IMR-90 (cell line): Measurements from ENCODE around the gene SLC17A9. TPM values are rescaled to one million over a fixed set of nuclear protein-coding genes. Genes with fewer than 3 reads are reported as not detected.

ENCODE experiments used
- ATAC-seq: fragments of 200-7000 bp; cut with Tn5 transposase; 2 replicates; pipeline ENCODE4 v1.9.1; 2020; ENCODE audit warnings: low read depth, mild to moderate bottlenecking, moderate library complexity
- BruUV-seq: library from RNA; stranded (reverse); fragments of 400-500 nt; replicated peaks from 2 replicates; lab custom pipeline; 2021; lab: Mats Ljungman, UMichigan
- CTCF ChIA-PET: fragments of 300-600 bp; formaldehyde crosslinking; extraction: SDS; loops from one replicate; lab custom pipeline; 2021; ENCODE audit warnings: antibody characterized with exemption; lab: Yijun Ruan, JAX
- POLR2A ChIA-PET: fragments of 300-600 bp; sonication (Branson Sonifier 250); formaldehyde crosslinking; loops from one replicate; lab custom pipeline; 2022; ENCODE audit warnings: antibody characterized with exemption; ENCODE audit not compliant: unreplicated experiment; lab: Charles Lee
- DNase-seq: peaks from one replicate; pipeline ENCODE4 v3.0.0; 2013
- H2AFZ ChIP-seq: replicated peaks from 2 replicates; pipeline ENCODE3; 2013; ENCODE audit warnings: low read length, mild to moderate bottlenecking; ENCODE audit not compliant: poor library complexity
- H2AK5ac ChIP-seq: 2 replicates; pipeline ENCODE4 v1.6.1; 2013; ENCODE audit warnings: low read depth, low read length, inconsistent platforms
- H2AK9ac ChIP-seq: replicated peaks from 2 replicates; pipeline ENCODE3; 2013; ENCODE audit warnings: mild to moderate bottlenecking, low read depth, low read length, moderate library complexity; ENCODE audit not compliant: poor library complexity
- H2BK120ac ChIP-seq: 2 replicates; pipeline ENCODE4 v1.6.1; 2013; ENCODE audit warnings: low read depth, low read length, inconsistent platforms
- H2BK15ac ChIP-seq: 3 replicates; pipeline ENCODE4 v1.6.1; 2013; ENCODE audit warnings: low read depth, low read length, inconsistent platforms
- H2BK20ac ChIP-seq: 2 replicates; pipeline ENCODE4 v1.6.1; 2013; ENCODE audit warnings: low read depth, mild to moderate bottlenecking, inconsistent platforms, low read length, moderate library complexity
- H2BK5ac ChIP-seq: 2 replicates; pipeline ENCODE4 v1.6.1; 2013; ENCODE audit warnings: mild to moderate bottlenecking, low read depth, low read length, inconsistent platforms; ENCODE audit not compliant: poor library complexity, severe bottlenecking
- H3K14ac ChIP-seq: replicated peaks from 2 replicates; pipeline ENCODE4 v1.6.1; 2013; ENCODE audit warnings: low read depth, low read length, inconsistent platforms
- H3K18ac ChIP-seq: 2 replicates; pipeline ENCODE4 v1.6.1; 2013; ENCODE audit warnings: low read depth, low read length, control low read depth
- H3K23ac ChIP-seq: 2 replicates; pipeline ENCODE4 v1.6.1; 2013; ENCODE audit warnings: low read depth, low read length, inconsistent platforms
- H3K27ac ChIP-seq: 2 replicates; pipeline ENCODE4 v1.5.1; 2013; ENCODE audit warnings: mild to moderate bottlenecking, control low read depth, low read length; ENCODE audit not compliant: insufficient read depth
- H3K27me3 ChIP-seq: 2 replicates; pipeline ENCODE4 v1.6.1; 2013; ENCODE audit warnings: low read length; ENCODE audit not compliant: control insufficient read depth, insufficient read depth
- H3K36me3 ChIP-seq: 2 replicates; pipeline ENCODE4 v1.6.1; 2013; ENCODE audit warnings: low read length, mixed read lengths; ENCODE audit not compliant: control insufficient read depth, insufficient read depth
- H3K4ac ChIP-seq: 2 replicates; pipeline ENCODE4 v1.6.1; 2013; ENCODE audit warnings: low read depth, low read length, inconsistent platforms
- H3K4me1 ChIP-seq: 2 replicates; pipeline ENCODE4 v1.6.1; 2013; ENCODE audit warnings: low read length, mixed read lengths; ENCODE audit not compliant: control insufficient read depth, insufficient read depth
- H3K4me2 ChIP-seq: 2 replicates; pipeline ENCODE4 v1.6.1; 2013; ENCODE audit warnings: low read depth, mild to moderate bottlenecking, control low read depth, low read length, moderate library complexity
- H3K4me3 ChIP-seq: 2 replicates; pipeline ENCODE4 v1.5.1; 2013; ENCODE audit warnings: low read depth, mild to moderate bottlenecking, control low read depth, low read length, moderate library complexity; ENCODE audit not compliant: insufficient read depth
- H3K56ac ChIP-seq: 2 replicates; pipeline ENCODE4 v1.6.1; 2013; ENCODE audit warnings: low read length, inconsistent platforms; ENCODE audit not compliant: insufficient read depth; ENCODE audit errors: extremely low read depth
- H3K79me1 ChIP-seq, 2 experiments: 2 replicates each; pipeline ENCODE4 v1.6.1; 2013; ENCODE audit warnings: low read length in 2 of 2, inconsistent platforms in 1 of 2, low read depth in 1 of 2
- H3K9ac ChIP-seq: 2 replicates; pipeline ENCODE4 v1.6.1; 2013; ENCODE audit warnings: low read depth, low read length, control low read depth
- H3K9me1 ChIP-seq: 2 replicates; pipeline ENCODE4 v1.6.1; 2013; ENCODE audit warnings: low read length, inconsistent platforms; ENCODE audit not compliant: insufficient read depth
- H3K9me3 ChIP-seq: 2 replicates; pipeline ENCODE4 v1.6.1; 2013; ENCODE audit warnings: low read length; ENCODE audit not compliant: control insufficient read depth, insufficient read depth
- H4K20me1 ChIP-seq: 2 replicates; pipeline ENCODE4 v1.6.1; 2013; ENCODE audit warnings: low read length, inconsistent platforms; ENCODE audit not compliant: insufficient read depth
- H4K5ac ChIP-seq: 2 replicates; pipeline ENCODE4 v1.6.1; 2013; ENCODE audit warnings: mild to moderate bottlenecking, low read depth, low read length, control low read depth
- H4K8ac ChIP-seq, 2 experiments: 2 replicates each; pipeline ENCODE4 v1.6.1; 2013; ENCODE audit warnings: low read depth in 2 of 2, low read length in 2 of 2, control low read depth in 1 of 2, inconsistent platforms in 1 of 2
- H4K91ac ChIP-seq: 2 replicates; pipeline ENCODE4 v1.6.1; 2013; ENCODE audit warnings: low read depth, low read length, inconsistent platforms; ENCODE audit not compliant: insufficient read depth
- BHLHE40 ChIP-seq: fragments of 150-350 bp; IDR thresholded peaks from 2 replicates; pipeline ENCODE4 v1.6.1; 2016; ENCODE audit warnings: mild to moderate bottlenecking, low read depth, low read length
- CEBPB ChIP-seq: IDR thresholded peaks from 2 replicates; pipeline ENCODE4 v1.6.1; 2012; ENCODE audit warnings: low read depth, low read length, improper control_type of control experiment
- CHD1 ChIP-seq: IDR thresholded peaks from 2 replicates; pipeline ENCODE4 v1.6.1; 2012; ENCODE audit warnings: low read depth, low read length, improper control_type of control experiment
- FOS ChIP-seq: fragments of 150-350 bp; IDR thresholded peaks from 2 replicates; pipeline ENCODE4 v1.6.1; 2016; ENCODE audit warnings: low read depth, low read length
- MAFK ChIP-seq: IDR thresholded peaks from 2 replicates; pipeline ENCODE4 v1.6.1; 2012; ENCODE audit warnings: low read depth, low read length, improper control_type of control experiment
- MAZ ChIP-seq: IDR thresholded peaks from 2 replicates; pipeline ENCODE4 v1.6.1; 2012; ENCODE audit warnings: low read depth, mild to moderate bottlenecking, low read length, improper control_type of control experiment, moderate library complexity, borderline replicate concordance
- MXI1 ChIP-seq: IDR thresholded peaks from 2 replicates; pipeline ENCODE4 v1.6.1; 2012; ENCODE audit warnings: low read depth, mild to moderate bottlenecking, low read length, moderate library complexity, borderline replicate concordance
- NFE2L2 ChIP-seq: fragments of 150-350 bp; IDR thresholded peaks from 2 replicates; pipeline ENCODE4 v1.6.1; 2016; ENCODE audit warnings: low read depth, mild to moderate bottlenecking, low read length
- POLR2A ChIP-seq: IDR thresholded peaks from 2 replicates; pipeline ENCODE4 v1.6.1; 2012; ENCODE audit warnings: mild to moderate bottlenecking, low read depth, low read length
- RAD21 ChIP-seq: IDR thresholded peaks from 2 replicates; pipeline ENCODE4 v1.6.1; 2012; ENCODE audit warnings: low read length, improper control_type of control experiment
- RCOR1 ChIP-seq: IDR thresholded peaks from 2 replicates; pipeline ENCODE4 v1.6.1; 2012; ENCODE audit warnings: mild to moderate bottlenecking, low read length, improper control_type of control experiment; ENCODE audit not compliant: insufficient replicate concordance
- RFX5 ChIP-seq: IDR thresholded peaks from 2 replicates; pipeline ENCODE4 v1.8.0; 2012; ENCODE audit warnings: low read depth, mild to moderate bottlenecking, low read length, moderate library complexity
- SMC3 ChIP-seq: fragments of 150-350 bp; IDR thresholded peaks from 2 replicates; pipeline ENCODE4 v1.6.1; 2016; ENCODE audit warnings: low read depth, mild to moderate bottlenecking, antibody characterized with exemption, low read length, moderate library complexity
- WGBS, 2 experiments: methylation state at CpG; one replicate each; pipeline versions ENCODE4 v1.1.5 to v1.1.7; 2013; ENCODE audit warnings: missing lambda C conversion rate in 2 of 2; ENCODE audit not compliant: insufficient read length in 1 of 2; ENCODE audit errors: extremely low coverage in 2 of 2; 5-methylcytosine and 5-hydroxymethylcytosine counted together
- dilution Hi-C: fragments of 300-500 bp; cut with HindIII; formaldehyde crosslinking; loops from one replicate; pipeline ENCODE4 v1.14.3; 2018; ENCODE audit warnings: low sequenced_read_pairs; ENCODE audit not compliant: unreplicated experiment
- in situ Hi-C: fragments of 300-500 bp; cut with MboI; formaldehyde crosslinking; loops from 3 replicates; pipeline ENCODE4 v1.14.3; 2019; ENCODE audit warnings: low sequenced_read_pairs, inconsistent platforms, mixed read lengths
- intact Hi-C: fragments of 100-400 bp; cut with micrococcal nuclease; formaldehyde crosslinking; loops from 2 replicates; pipeline ENCODE4 v1.10.0; 2022
- polyA plus RNA-seq, 3 experiments: library from polyadenylated mRNA; depleted of rRNA; stranded (reverse); fragments of >200 nt; gene quantifications; 2 replicates each; pipeline ENCODE4 v1.2.3, GENCODE V29; 2012; ENCODE audit warnings: low replicate concordance in 1 of 3
- total RNA-seq: library from RNA; depleted of rRNA; stranded (reverse); fragments of >200 nt; gene quantifications from 2 replicates; pipeline ENCODE4 v1.2.3, GENCODE V29; 2012
- TF ChIP-seq, protein P1 (sequence below): fragments of 150-350 bp; IDR thresholded peaks from 2 replicates; pipeline ENCODE4 v1.6.1; 2017; ENCODE audit warnings: mild to moderate bottlenecking, antibody characterized with exemption, low read length, low read depth
- TF ChIP-seq, protein P2 (sequence below): fragments of 150-350 bp; IDR thresholded peaks from 2 replicates; pipeline ENCODE4 v1.6.1; 2016; ENCODE audit warnings: low read depth, mild to moderate bottlenecking, low read length, moderate library complexity, borderline replicate concordance
- TF ChIP-seq, protein P3 (sequence below): conservative IDR thresholded peaks from 2 replicates; pipeline ENCODE4 v1.5.1; 2012; ENCODE audit warnings: mild to moderate bottlenecking, low read depth, low read length, improper control_type of control experiment

Gene SLC17A9
- total and polyA plus RNA-seq, 2 of the 4 experiments (the other 2 are of a cell fraction), result 2.2 to 14.4 TPM

DNA sequence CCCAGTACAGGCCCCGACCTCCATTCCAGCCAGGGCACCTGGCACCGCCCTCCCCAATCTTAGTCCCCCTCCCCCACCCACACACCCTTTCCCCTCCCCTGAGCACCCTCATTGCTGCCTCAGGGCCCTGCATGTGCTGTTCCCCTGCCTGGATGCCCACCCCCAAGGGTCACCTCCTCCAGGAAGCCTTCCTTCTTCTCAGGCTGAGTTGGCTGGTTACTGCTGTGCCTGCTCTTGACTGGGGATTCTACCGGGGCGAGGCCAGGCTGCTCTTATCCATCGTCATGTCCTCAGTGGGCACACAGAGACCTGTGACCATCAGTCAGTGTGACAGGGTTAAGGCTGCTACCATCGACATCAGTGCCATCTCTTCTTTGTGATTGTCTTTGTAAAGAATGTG lies 30.7 kb downstream of the SLC17A9 start:
- H3K18ac ChIP-seq, result no peak overlapping the region
- no peaks in the 10 kb centered on the region for H3K4me1 ChIP-seq
- no peak overlapping the region for H4K5ac ChIP-seq
- dilution Hi-C loops, result no loop called here
- in situ Hi-C loops, result no loop called here
- no peaks in the 10 kb centered on the region for H3K79me1 ChIP-seq
- POLR2A ChIA-PET, result no interaction called here
- H2BK20ac ChIP-seq, result no peak overlapping the region
- no peak for ATAC-seq
- H3K4me3 ChIP-seq, result no peak overlapping the region
- H2BK5ac ChIP-seq, result no peak overlapping the region
- CTCF ChIA-PET, result no interaction called here
- no peak overlapping the region for H4K91ac ChIP-seq
- peaks cover 70% of the 10 kb centered on the region for H3K27me3 ChIP-seq
- TF ChIP-seq POLR2A, result no peak
- no peak for TF ChIP-seq RAD21
- TF ChIP-seq, protein P1, sequence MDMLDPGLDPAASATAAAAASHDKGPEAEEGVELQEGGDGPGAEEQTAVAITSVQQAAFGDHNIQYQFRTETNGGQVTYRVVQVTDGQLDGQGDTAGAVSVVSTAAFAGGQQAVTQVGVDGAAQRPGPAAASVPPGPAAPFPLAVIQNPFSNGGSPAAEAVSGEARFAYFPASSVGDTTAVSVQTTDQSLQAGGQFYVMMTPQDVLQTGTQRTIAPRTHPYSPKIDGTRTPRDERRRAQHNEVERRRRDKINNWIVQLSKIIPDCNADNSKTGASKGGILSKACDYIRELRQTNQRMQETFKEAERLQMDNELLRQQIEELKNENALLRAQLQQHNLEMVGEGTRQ, result no peak
- TF ChIP-seq MXI1, result no peak
- TF ChIP-seq, protein P2, sequence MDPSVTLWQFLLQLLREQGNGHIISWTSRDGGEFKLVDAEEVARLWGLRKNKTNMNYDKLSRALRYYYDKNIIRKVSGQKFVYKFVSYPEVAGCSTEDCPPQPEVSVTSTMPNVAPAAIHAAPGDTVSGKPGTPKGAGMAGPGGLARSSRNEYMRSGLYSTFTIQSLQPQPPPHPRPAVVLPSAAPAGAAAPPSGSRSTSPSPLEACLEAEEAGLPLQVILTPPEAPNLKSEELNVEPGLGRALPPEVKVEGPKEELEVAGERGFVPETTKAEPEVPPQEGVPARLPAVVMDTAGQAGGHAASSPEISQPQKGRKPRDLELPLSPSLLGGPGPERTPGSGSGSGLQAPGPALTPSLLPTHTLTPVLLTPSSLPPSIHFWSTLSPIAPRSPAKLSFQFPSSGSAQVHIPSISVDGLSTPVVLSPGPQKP, result no peak
- TF ChIP-seq CHD1, result no peak
- no peak for TF ChIP-seq RFX5
- TF ChIP-seq NFE2L2, result no peak
- no peak for TF ChIP-seq CEBPB
- TF ChIP-seq, protein P3, sequence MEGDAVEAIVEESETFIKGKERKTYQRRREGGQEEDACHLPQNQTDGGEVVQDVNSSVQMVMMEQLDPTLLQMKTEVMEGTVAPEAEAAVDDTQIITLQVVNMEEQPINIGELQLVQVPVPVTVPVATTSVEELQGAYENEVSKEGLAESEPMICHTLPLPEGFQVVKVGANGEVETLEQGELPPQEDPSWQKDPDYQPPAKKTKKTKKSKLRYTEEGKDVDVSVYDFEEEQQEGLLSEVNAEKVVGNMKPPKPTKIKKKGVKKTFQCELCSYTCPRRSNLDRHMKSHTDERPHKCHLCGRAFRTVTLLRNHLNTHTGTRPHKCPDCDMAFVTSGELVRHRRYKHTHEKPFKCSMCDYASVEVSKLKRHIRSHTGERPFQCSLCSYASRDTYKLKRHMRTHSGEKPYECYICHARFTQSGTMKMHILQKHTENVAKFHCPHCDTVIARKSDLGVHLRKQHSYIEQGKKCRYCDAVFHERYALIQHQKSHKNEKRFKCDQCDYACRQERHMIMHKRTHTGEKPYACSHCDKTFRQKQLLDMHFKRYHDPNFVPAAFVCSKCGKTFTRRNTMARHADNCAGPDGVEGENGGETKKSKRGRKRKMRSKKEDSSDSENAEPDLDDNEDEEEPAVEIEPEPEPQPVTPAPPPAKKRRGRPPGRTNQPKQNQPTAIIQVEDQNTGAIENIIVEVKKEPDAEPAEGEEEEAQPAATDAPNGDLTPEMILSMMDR, result no peak
- TF ChIP-seq RCOR1, result no peak
- TF ChIP-seq MAFK, result no peak
- no peak for TF ChIP-seq FOS
- TF ChIP-seq MAZ, result no peak
- no peak for TF ChIP-seq SMC3
- no peak for TF ChIP-seq BHLHE40
- H2AK9ac ChIP-seq, result no peak overlapping the region
- H2AK5ac ChIP-seq, result no peak overlapping the region
- no peak overlapping the region for H3K27ac ChIP-seq
- no peak overlapping the region for H3K4me2 ChIP-seq
- intact Hi-C loops, result no loop called here
- WGBS, 2 experiments, result 40% methylated on average over 1 of the region's 6 CpGs; no CpG with 5 or more reads in 1 of the 2 experiments
- no peaks in the 10 kb centered on the region for H3K9me3 ChIP-seq
- no peaks in the 10 kb centered on the region for H3K36me3 ChIP-seq
- no TSS peak for BruUV-seq
- no peaks in the 10 kb centered on the region for H3K9me1 ChIP-seq
- H2BK120ac ChIP-seq, result no peak overlapping the region
- H2BK15ac ChIP-seq, result no peak overlapping the region
- H3K9ac ChIP-seq, result no peak overlapping the region
- H3K4ac ChIP-seq, result no peak overlapping the region
- H2AFZ ChIP-seq, result no peak overlapping the region
- H3K23ac ChIP-seq, result no peak overlapping the region
- DNase-seq, result no peak
- H4K8ac ChIP-seq, result no peak overlapping the region
- no peak overlapping the region for H3K14ac ChIP-seq
- no peak overlapping the region for H3K56ac ChIP-seq
- H4K20me1 ChIP-seq, result no peaks in the 10 kb centered on the region
